Measurements from ENCODE around the gene RFK.

GRCh38 chr9:76366275-76366674 lies 28.0 kb downstream of the RFK start:
- TF ChIP-seq ZNF274 (IDR thresholded peaks at IDR 0.05; ENCODE audit: low read depth, low read length) (no peak), YY1 (IDR thresholded peaks at IDR 0.05; ENCODE audit: insufficient read depth, insufficient read length) (no peak), SUZ12 (IDR thresholded peaks at IDR 0.05; ENCODE audit: extremely low read depth, insufficient read depth, insufficient read length) (no peak)

All from NT2/D1 (cell line).